ENCODE data around the gene NDUFB11.

DNA sequence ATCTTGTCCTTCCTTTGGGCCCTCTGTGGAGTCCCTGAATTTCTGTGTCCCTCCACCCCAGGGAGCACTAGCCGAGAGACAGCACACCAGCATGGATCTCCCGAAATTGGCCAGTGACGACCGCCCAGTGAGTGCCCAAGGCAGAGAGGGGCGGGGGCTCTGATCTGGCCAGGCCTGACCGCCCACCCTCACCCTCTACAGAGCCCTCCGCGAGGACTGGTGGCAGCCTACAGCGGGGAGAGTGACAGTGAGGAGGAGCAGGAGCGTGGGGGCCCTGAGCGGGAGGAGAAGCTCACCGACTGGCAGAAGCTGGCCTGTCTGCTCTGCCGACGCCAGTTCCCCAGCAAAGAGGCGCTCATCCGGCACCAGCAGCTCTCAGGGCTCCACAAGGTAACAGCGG lies 40.7 kb upstream of the NDUFB11 start:
- TF ChIP-seq, protein P1, sequence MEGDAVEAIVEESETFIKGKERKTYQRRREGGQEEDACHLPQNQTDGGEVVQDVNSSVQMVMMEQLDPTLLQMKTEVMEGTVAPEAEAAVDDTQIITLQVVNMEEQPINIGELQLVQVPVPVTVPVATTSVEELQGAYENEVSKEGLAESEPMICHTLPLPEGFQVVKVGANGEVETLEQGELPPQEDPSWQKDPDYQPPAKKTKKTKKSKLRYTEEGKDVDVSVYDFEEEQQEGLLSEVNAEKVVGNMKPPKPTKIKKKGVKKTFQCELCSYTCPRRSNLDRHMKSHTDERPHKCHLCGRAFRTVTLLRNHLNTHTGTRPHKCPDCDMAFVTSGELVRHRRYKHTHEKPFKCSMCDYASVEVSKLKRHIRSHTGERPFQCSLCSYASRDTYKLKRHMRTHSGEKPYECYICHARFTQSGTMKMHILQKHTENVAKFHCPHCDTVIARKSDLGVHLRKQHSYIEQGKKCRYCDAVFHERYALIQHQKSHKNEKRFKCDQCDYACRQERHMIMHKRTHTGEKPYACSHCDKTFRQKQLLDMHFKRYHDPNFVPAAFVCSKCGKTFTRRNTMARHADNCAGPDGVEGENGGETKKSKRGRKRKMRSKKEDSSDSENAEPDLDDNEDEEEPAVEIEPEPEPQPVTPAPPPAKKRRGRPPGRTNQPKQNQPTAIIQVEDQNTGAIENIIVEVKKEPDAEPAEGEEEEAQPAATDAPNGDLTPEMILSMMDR (conservative IDR thresholded peaks at IDR 0.05 in 1 of 2, IDR thresholded peaks at IDR 0.05 in 1 of 2; ENCODE audit: extremely low read depth in 1 of 2, insufficient read depth in 1 of 2, low read depth in 1 of 2, low read length in 2 of 2), result no peak
- TF ChIP-seq EZH2 (IDR thresholded peaks at IDR 0.05; ENCODE audit: borderline replicate concordance, low read length), result no peak

Data from mammary epithelial cell (primary cell).